ENCODE data around the gene MAP7D1.

GRCh38 chr1:36142121-36142520 is 13.8 kb upstream of the MAP7D1 start:
- TF ChIP-seq CTCF (IDR thresholded peaks at IDR 0.05; ENCODE audit: poor library complexity) (no peak), EZH2 (IDR thresholded peaks at IDR 0.05; ENCODE audit: borderline replicate concordance) (no peak)

All from hepatocyte (in vitro differentiated cells).